ENCODE measurements around the gene LRRC4C. TPM values are rescaled to one million over a fixed set of nuclear protein-coding genes. Genes with fewer than 3 reads are reported as not detected.

Gene LRRC4C
- total RNA-seq, 1 experiment from 2014 or later, result 0.15 TPM

DNA sequence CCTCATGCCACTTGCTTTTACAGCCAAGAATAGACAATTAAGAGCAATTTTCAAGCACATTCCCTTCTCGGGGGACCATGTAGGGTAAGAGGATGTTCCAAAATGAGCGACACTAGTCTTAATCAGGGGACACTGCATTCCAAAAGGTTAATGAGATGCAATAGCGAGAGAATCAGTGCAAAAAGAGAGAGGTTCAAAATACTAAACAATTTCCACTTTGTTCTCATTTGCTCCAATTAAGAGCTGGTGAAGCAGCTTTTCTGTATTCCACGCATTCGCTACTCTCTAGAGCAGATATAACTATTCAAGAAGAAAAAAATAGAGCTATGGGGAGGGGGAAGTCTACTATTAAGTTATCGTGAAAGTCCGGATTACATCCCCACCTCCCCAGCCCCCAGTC, 811 bp downstream of the LRRC4C start:
- CTCF ChIA-PET, result no interaction called here
- no peak for DNase-seq (ENCODE audit: low read depth, low spot score)
- H3K27ac ChIP-seq (ENCODE audit: low read length), result no peak overlapping the region
- in situ Hi-C loops (cut with HindIII; ENCODE audit: low pct_unique_long_range_greater_than_20kb, low sequenced_read_pairs), result no loop called here
- no peaks in the 10 kb centered on the region for H3K9me3 ChIP-seq (ENCODE audit: control insufficient read depth, insufficient read depth, low read depth, low read length)
- POLR2A ChIA-PET, result no interaction called here
- no peak for ATAC-seq
- no peak for TF ChIP-seq TCF7L2 (IDR thresholded peaks at IDR 0.05; ENCODE audit: low read depth, low read length)
- TF ChIP-seq, protein P1, sequence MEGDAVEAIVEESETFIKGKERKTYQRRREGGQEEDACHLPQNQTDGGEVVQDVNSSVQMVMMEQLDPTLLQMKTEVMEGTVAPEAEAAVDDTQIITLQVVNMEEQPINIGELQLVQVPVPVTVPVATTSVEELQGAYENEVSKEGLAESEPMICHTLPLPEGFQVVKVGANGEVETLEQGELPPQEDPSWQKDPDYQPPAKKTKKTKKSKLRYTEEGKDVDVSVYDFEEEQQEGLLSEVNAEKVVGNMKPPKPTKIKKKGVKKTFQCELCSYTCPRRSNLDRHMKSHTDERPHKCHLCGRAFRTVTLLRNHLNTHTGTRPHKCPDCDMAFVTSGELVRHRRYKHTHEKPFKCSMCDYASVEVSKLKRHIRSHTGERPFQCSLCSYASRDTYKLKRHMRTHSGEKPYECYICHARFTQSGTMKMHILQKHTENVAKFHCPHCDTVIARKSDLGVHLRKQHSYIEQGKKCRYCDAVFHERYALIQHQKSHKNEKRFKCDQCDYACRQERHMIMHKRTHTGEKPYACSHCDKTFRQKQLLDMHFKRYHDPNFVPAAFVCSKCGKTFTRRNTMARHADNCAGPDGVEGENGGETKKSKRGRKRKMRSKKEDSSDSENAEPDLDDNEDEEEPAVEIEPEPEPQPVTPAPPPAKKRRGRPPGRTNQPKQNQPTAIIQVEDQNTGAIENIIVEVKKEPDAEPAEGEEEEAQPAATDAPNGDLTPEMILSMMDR (IDR thresholded peaks at IDR 0.05), result no peak
- no peak for TF ChIP-seq POLR2AphosphoS5 (IDR thresholded peaks at IDR 0.05; ENCODE audit: low read depth, low read length)
- no peaks in the 10 kb centered on the region for H3K4me1 ChIP-seq (ENCODE audit: control insufficient read depth, insufficient read depth, low read length)
- peaks cover 4% of the 10 kb centered on the region; the same call in 1 of the 2 replicates for H3K27me3 ChIP-seq (ENCODE audit: control insufficient read depth, insufficient read depth, low read length)
- no peaks in the 10 kb centered on the region for H3K36me3 ChIP-seq (ENCODE audit: control insufficient read depth, insufficient read depth, low read length)
- no TSS peak for BruUV-seq (replicated peaks)
- H3K4me3 ChIP-seq (ENCODE audit: low read depth in 2 of 2, low read length in 2 of 2), result no peak overlapping the region
- intact Hi-C loops (cut with micrococcal nuclease; ENCODE audit: unreplicated experiment), result no loop called here

DNA sequence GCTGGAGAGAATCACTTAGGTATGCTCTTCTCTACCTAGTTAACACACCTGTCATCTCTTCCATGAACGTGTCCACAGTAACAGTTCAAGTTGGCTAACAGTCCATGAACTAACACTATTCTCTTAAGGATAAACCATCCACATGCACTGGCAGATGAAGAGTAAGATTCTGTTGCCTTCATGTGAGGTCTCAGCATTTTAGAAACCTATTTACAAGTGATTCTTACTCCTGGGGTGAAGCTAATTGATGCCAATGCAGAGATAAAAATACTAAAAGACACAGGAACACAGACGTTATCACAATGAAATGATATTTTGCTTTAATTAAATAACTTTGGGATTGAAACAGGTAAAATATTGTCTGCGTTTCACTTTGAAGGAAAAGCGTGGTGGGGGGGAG, 1.3 kb downstream of the LRRC4C start:
- no peak overlapping the region for H3K27ac ChIP-seq (ENCODE audit: low read length)
- DNase-seq (ENCODE audit: low read depth, low spot score) (no peak), ATAC-seq (no peak)
- H3K27me3 ChIP-seq (ENCODE audit: control insufficient read depth, insufficient read depth, low read length), result peaks cover 4% of the 10 kb centered on the region; the same call in 1 of the 2 replicates
- intact Hi-C loops (cut with micrococcal nuclease; ENCODE audit: unreplicated experiment), result no loop called here
- POLR2A ChIA-PET, result no interaction called here
- no peaks in the 10 kb centered on the region for H3K9me3 ChIP-seq (ENCODE audit: control insufficient read depth, insufficient read depth, low read depth, low read length)
- H3K36me3 ChIP-seq (ENCODE audit: control insufficient read depth, insufficient read depth, low read length), result no peaks in the 10 kb centered on the region
- in situ Hi-C loops (cut with HindIII; ENCODE audit: low pct_unique_long_range_greater_than_20kb, low sequenced_read_pairs), result no loop called here
- no TSS peak for BruUV-seq (replicated peaks)
- CTCF ChIA-PET, result no interaction called here
- TF ChIP-seq, protein P2, sequence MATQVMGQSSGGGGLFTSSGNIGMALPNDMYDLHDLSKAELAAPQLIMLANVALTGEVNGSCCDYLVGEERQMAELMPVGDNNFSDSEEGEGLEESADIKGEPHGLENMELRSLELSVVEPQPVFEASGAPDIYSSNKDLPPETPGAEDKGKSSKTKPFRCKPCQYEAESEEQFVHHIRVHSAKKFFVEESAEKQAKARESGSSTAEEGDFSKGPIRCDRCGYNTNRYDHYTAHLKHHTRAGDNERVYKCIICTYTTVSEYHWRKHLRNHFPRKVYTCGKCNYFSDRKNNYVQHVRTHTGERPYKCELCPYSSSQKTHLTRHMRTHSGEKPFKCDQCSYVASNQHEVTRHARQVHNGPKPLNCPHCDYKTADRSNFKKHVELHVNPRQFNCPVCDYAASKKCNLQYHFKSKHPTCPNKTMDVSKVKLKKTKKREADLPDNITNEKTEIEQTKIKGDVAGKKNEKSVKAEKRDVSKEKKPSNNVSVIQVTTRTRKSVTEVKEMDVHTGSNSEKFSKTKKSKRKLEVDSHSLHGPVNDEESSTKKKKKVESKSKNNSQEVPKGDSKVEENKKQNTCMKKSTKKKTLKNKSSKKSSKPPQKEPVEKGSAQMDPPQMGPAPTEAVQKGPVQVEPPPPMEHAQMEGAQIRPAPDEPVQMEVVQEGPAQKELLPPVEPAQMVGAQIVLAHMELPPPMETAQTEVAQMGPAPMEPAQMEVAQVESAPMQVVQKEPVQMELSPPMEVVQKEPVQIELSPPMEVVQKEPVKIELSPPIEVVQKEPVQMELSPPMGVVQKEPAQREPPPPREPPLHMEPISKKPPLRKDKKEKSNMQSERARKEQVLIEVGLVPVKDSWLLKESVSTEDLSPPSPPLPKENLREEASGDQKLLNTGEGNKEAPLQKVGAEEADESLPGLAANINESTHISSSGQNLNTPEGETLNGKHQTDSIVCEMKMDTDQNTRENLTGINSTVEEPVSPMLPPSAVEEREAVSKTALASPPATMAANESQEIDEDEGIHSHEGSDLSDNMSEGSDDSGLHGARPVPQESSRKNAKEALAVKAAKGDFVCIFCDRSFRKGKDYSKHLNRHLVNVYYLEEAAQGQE (IDR thresholded peaks at IDR 0.05; ENCODE audit: insufficient read depth in 1 of 2, low read depth in 2 of 2, low read length in 1 of 2), result no peak
- TF ChIP-seq, protein P1 (IDR thresholded peaks at IDR 0.05), result no peak
- no peak for TF ChIP-seq SIN3A (IDR thresholded peaks at IDR 0.05; ENCODE audit: borderline replicate concordance, insufficient read depth, low read depth, low read length)
- H3K4me3 ChIP-seq (ENCODE audit: low read depth in 2 of 2, low read length in 2 of 2), result no peak overlapping the region
- no peaks in the 10 kb centered on the region for H3K4me1 ChIP-seq (ENCODE audit: control insufficient read depth, insufficient read depth, low read length)

All from Panc1 (cell line).